ENCODE results near the gene CABP4.

DNA sequence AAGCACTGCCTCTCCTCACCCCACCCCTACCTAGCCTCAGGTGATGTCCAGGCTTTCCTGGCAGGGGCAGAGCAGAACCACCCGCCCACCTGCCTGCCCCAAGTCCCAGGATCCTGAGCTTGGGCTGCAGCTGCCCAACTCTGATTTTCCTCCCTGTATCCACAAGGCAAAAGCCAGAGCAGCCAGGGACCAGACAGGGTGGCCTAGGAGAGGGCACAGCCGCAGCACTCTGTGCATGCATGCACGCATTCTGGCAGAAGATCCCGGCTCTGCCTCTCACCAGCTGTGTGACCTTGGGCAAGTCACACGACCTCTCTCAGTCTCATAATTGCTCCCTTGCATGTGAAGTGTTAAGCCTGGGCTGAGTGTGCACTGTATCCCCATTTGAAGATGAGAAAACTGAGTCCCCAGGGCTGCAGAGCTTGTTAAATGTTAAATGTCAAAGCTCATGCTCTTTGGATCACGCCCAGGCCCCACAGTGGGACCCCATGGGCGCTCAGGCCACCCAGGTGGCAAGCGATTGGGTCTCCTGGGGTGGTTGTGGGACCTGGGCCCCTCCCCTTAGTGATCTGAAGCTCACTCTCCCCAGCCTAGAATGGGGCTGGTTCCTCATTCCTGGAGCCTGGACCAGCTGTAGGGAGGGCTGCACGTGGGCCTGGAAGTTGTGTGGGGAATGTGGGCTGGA, 42.5 kb upstream of the CABP4 start:
- TF ChIP-seq, protein P1, sequence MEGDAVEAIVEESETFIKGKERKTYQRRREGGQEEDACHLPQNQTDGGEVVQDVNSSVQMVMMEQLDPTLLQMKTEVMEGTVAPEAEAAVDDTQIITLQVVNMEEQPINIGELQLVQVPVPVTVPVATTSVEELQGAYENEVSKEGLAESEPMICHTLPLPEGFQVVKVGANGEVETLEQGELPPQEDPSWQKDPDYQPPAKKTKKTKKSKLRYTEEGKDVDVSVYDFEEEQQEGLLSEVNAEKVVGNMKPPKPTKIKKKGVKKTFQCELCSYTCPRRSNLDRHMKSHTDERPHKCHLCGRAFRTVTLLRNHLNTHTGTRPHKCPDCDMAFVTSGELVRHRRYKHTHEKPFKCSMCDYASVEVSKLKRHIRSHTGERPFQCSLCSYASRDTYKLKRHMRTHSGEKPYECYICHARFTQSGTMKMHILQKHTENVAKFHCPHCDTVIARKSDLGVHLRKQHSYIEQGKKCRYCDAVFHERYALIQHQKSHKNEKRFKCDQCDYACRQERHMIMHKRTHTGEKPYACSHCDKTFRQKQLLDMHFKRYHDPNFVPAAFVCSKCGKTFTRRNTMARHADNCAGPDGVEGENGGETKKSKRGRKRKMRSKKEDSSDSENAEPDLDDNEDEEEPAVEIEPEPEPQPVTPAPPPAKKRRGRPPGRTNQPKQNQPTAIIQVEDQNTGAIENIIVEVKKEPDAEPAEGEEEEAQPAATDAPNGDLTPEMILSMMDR (conservative IDR thresholded peaks at IDR 0.05; ENCODE audit: low read depth, low read length) = no peak
- TF ChIP-seq EZH2 (IDR thresholded peaks at IDR 0.05; ENCODE audit: low read length, unreplicated experiment) = no peak

All from PC-3 (cell line).